ENCODE results near the gene PDZK1.
"Not testable (repeated sequence)": the region's sequence is repeated elsewhere in the genome, so short reads cannot be mapped to it uniquely, and the experiment has no call there.

Gene PDZK1

DNA sequence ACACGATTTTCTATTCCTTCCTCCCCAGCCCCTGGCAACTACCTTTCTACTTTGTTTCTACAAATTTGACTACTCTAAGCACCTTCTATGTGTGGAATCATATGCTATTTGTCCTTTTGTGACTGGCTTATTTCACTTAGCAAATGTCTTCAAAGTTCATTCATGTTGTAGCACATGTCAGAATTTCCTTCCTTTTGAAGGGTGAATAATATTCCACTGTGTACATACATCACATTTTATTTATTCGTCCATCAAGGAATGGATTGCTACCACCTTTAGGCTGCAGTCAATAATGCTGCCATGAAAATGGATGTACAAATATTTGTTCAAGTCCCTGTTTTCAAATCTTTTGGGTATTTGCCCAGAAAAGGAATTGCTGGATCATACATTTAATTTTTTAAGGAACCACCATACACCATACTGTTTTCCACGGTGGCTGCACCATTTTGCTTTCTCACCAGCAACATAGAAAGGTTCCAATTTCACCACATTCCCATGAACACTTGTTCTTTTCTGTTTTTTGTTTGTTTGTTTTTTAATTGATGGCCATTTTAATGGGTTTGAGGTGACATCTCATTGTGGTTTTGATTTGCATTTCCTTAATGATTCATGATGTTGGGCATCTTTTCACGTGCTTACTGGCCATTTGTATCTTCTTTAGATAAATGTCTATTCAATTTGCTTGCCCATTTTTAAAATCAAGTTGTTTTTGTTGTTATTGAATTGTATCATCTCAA lies 3.3 kb upstream of the PDZK1 start:
- no peak for DNase-seq (ENCODE audit: low read depth in 2 of 2)

DNA sequence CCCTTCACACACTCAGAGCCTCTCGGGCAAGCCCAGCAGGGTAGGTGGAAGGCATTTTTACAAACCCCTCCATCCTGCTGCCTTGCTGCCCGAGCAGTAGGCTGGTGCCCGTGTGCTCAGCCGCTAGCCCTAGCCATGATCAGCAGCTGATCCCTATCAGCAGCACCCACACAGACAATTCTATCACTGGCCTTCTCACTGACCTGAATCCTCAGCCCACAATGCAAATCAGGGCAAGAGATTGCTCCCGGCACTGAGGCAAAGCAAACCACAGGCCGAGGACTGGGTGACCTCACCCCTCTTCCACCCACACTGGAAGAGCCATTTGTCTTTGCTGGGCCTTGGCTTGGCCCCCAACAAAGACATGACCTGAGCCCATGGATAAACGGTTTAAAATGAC lies 895 bp upstream of the PDZK1 start:
- no peak for DNase-seq (ENCODE audit: low read depth in 2 of 2)

DNA sequence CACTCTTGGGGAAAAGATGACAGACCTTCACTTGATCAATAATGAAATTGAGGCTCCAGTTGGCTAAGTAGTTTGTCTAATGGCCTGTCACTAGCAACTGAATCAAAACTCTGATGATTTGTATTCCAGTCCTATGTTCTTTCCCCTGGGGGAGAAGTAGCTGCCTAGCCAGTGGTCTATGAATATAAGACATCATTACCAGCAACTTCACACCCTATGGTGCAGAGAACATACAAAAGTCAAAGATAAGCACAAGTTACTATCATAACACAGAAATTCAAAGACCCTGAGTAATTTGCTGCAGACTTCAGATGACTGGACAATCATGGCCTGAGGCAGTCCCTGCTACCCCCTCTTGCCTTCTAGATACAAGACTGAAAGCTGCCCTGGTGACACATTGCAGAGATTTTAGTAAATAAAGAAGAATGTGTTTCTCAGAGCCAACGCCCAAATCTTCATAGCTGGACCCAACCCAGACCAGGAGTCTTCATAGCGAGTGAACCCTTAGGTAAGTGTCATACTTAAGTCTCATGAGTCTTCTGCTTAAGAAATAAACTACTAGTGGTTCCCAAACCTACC lies 993 bp downstream of the PDZK1 start:
- no peak for DNase-seq (ENCODE audit: low read depth in 2 of 2)

DNA sequence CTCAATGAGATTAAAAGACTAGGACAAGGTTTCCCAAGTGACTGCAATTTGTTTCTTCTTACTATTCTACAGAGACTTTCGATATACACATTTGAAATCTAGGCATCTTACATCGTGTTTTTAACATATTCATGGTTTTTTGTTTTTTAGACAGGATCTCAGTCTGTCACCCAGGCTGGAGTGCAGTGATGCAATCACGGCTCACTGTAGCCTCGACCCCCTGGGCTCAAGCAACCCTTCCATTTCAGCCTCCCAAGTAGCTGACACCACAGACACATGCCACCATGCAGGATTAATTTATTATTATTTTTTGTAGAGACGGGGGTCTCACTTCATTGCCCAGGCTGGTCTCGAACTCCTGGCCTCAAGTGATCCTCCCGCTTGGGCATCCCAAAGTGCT lies 1.5 kb downstream of the PDZK1 start:
- no peak for DNase-seq (ENCODE audit: low read depth in 2 of 2)

DNA sequence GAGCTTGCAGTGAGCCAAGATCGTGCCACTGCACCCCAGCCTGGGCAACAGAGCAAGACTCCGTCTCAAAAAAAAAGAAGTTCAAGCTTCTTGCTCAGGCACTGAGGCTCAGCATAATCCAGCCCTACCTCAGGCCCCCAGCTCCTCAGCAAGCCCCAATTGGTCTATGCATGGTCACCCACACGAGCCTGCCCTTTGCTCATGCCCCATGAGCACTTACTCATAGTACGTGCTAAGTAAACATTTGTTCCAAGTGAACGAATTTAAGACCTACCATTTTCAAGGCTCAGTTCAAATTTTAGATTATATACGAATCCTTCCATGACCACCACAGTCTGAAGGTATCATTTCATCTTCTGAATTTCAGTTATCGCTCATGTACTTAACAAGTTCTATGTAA lies 4.3 kb downstream of the PDZK1 start:
- DNase-seq (ENCODE audit: low read depth in 2 of 2), result no peak

DNA sequence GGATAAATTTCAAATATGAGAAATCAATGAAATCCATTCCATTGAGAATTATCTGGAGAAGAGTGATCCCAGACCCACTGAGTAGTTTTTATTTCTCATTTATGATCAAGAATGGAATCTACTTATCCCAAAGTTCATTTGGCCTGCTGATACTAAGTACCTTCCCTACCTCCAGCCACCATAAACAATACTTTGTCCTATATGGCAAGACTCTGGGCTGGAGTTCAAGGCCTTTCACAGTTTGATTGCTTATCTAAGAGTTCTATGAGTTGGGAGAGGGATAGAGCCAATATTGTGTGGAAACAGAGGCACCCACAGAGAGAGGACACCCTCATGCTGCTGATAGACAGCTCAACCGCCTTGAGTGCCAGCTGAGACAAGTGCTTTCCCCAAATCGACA lies 5.1 kb downstream of the PDZK1 start:
- DNase-seq (ENCODE audit: low read depth in 2 of 2), result no peak

DNA sequence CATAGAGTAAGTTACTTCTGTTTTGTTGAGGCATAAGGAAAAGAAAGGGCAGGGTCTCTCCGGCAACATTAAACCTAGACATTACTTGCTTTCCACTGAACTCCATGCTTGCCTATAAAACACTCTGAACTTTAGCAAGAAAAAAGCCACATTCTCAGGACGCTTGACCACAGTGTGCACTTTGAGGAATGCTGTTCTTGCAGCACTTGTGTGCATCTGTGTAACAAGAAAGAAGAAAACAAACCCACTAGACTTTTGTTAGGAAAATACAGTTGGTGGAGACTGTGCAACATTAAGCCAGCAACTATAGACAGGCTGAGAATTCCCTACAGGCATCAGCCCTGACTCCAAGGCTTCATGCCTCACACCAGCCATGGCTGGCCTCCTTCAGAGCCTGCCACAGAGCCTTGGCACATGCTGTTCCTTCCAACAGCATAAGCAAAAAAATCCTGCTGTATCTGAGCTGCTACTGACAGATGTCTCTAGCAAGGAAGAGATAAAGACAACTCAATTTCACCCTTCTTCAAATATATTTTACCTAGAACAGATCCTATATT lies 5.8 kb downstream of the PDZK1 start:
- DNase-seq (ENCODE audit: low read depth in 2 of 2), result no peak

DNA sequence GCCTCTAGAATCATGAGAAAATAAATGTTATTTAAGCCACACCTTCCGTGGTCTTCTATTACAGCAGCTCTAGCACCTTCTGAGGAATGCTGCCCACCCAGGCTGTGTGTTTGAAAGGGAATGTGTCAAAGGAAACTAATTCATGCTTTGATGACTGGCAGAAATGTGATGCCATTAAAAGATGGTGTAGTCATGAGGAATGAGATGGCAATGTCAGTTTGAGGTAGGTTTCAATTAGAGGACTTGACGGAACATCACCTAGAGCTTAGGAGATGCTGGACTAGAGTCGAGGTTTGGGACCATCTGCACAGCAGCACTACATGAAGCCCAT lies 10.6 kb downstream of the PDZK1 start:
- DNase-seq (ENCODE audit: low read depth in 2 of 2), result no peak

DNA sequence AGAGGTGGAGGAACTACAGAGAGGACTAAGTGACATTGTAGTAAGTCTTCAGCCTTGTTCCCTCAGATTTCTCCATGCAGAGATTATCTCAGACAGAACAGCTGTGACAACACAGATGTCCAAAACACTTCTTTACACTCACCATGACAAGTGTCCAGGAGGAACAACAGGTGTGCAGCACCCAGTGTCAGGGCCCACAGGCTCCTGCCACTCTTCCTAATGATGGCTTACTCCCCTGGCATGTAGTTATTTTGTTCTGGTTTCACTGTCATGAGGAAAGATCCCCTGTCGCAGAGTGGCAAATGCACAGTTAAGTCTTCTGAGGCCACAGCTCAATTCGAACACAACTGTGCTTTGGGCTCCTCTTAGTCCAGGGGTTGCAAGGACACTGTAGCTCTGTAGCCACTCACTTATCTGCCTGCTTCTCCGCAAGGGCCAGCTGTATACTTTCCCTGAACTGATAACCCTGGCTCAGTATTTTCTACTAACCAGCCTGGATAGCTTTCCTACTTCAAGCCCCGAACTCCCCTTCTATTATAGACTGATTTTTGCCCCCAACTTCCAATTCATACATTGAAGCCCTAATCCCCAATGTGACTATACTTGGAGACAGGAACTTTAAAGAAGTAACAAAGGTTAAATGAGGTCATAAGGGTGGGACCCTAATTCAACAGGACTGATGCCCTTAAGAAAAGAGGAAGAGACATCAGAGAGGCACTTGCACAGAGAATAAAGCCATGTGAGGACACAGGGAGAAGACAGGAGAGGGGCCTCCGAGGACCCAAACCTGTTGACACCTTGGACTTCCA lies 11.1 kb downstream of the PDZK1 start:
- no peak for DNase-seq (ENCODE audit: low read depth in 2 of 2)

DNA sequence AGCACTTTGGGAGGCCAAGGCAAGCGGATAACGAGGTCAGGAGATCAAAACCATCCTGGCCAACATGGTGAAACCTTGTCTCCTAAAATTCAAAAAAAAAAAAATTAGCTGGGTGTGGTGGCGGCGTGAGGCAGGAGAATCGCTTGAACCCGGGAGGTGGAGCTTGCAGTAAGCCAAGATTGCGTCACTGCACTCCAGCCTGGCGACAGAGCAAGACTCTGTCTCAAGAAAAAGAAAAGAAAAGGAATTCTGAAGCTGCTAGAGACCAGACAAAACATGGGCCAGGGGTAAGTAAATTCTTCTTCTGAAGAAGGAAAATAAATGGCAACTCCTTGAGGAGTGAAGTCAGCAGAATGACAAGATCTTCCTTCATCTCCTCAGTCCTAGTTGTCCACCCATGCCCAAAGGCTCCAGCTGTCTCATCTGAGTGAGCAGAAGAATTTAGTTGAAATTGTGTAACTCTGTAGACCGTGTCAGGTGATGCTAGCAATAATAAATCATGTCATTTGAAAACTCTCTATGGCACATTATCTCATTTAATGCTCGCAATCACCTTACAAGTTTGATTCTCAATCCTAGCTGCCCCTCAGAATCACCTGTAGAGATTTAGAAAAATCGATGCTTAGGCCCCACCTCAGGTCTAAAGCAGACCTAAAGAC lies 14.3 kb downstream of the PDZK1 start:
- DNase-seq (ENCODE audit: low read depth in 2 of 2), result no peak

DNA sequence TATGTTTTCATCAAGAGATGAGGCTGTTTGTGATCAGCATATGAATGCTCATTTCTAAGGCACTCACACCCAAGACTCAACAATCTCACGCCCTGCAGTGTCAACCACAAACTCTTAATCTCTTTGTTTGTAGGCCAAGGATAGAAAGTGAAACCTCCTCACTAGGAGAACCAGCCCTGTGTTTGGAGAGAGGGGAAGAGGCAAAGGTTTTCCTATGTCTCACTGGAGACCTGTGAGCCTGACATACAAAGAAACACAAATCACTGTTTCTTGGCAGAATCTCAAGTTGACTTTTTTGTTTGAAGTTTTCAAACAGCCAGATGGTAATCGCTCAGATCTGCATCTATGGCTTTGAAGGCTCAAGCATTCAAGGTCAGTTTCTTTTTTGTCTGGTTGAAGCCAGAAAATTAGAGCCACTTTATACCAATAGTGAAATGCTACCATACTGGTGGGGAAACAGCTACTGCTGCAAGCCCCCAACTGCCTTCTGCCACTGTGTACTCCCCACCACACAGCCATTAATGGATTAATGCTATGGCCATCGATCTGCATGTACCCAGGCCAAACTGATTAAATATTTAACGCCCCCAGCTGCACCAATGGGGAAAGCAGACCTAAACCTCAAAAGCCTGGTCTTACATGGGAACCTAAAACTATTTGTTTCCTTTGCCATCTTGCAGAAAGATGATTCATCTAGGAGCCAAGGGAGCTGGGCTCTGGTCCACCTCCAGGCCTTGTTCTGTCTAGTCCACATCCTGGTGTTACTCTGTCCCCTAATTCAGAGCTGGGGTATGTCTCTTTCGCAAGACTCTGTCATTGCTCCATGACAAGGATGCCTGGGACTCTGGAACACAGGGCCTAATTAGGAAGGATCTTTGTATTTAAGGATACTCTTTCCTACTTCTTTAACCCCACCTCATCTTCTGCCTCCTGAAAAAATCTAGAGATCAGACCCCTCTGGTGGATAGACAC lies 16.3 kb downstream of the PDZK1 start:
- no peak for DNase-seq (ENCODE audit: low read depth in 2 of 2)

DNA sequence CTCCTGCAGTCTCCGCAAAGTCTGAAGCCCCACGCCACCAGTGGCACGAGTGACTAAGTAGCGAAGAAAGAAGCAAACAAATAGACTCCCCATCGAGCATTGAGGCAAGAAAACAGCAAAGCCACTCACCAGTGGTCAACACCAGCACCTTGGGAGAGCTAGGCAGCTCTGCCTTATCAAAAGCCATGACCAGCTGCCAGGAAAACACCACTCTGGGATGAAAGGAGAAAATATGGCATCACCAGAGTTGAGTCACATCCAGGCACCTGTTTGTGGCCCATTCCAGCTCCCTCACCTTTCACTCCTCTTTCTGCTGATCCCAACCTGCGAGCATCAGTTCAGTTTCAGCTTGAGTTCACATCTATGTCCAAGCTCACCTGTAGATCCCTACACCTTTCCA lies 17.2 kb downstream of the PDZK1 start:
- DNase-seq (ENCODE audit: low read depth in 2 of 2), result no peak

DNA sequence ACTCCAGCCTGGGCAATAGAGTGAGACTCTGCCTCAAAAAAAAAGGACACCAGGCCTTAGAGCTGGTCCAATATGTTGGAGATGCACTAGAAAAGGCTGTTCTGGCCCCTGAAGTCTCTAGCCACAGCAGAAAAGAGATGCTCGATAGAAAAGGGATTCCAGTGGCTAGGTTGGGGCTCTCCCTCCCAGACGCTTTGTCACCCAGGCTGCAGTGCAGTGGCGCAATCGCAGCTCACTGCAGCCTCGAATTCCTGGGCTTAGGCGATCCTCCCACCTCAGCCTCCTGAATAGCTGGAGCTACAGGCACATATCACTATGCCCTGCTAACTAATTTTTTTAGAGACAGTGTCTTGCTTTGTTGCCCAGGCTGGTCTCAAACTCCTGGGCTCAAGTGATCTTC lies 18.2 kb downstream of the PDZK1 start:
- no peak for DNase-seq (ENCODE audit: low read depth in 2 of 2)

DNA sequence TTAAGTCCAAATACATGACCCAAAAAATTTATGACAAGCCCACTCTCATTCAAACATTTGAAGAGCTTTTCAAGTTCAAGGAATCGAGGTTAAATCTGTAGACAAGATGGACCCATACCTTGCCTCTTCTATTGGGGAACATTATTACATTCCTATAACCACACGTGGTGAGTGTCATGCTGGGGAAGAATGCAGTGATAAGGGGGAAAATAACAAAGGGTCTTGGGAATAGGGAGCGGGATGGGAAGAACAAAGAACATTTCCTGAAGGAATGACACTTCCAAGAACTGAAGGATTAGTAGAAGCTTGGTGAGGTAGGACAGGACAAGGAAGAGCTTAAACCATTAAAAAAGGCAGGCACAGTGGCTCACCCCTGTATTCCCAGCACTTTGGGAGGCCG lies 18.8 kb downstream of the PDZK1 start:
- DNase-seq (ENCODE audit: low read depth in 2 of 2), result no peak

DNA sequence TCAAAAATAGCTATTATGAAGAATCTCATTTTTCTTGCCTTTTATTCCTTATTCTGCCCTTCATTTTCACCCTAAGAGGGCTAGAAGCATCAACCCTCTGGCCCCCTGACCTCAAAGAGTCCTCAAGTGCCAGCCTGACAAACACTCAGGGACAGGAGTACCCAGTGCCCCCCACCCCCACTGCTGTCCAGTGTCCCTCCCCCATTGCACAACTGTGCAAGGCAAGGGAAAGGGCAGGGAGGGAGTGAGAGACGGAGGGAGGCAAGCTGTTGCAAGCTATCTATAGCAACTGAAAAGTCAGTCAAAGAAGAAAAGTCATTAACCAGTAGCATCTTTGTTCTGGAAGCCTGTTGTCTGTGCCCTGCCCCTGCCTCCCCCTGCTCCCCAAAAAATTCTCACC lies 21.1 kb downstream of the PDZK1 start:
- not testable (repeated sequence) for DNase-seq (ENCODE audit: low read depth in 2 of 2)

DNA sequence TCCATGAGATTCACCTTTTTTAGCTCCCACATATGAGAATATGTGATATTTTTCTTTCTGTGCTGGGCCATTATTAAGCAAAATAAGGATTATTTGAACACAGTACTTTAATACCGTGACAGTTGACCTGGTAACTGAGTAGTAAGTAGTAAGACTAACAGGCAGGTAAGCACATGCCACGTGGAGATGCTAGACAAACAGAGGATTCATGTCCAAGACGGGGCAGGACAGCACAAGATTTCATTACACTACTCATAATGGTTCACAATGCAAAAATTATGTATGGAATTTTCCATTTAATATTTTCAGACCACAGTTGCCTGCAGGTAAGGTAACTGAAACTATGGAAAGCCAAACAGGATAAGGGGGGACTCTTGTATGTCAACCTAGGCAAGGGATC lies 22.3 kb downstream of the PDZK1 start:
- not testable (repeated sequence) for DNase-seq (ENCODE audit: low read depth in 2 of 2)

DNA sequence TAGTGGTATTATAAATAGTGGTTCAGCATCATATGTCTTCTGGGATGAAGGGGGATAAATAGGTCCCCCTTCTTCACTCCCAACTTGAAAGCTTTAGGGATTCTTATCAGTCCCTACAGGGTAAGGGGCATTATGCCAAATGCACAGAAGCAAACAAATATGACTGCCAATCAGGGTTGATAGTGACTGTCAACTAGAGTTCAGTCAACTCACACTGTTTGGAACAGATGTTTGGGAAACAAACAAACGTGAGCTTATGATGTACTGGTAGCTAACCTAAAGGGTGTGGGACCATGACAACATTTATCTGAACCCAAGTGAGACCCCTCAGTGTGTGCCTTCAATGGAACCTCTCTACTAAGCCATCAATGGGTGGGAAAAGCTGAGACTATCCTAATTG lies 34.0 kb downstream of the PDZK1 start:
- DNase-seq (ENCODE audit: low read depth in 2 of 2), result not testable (repeated sequence)

DNA sequence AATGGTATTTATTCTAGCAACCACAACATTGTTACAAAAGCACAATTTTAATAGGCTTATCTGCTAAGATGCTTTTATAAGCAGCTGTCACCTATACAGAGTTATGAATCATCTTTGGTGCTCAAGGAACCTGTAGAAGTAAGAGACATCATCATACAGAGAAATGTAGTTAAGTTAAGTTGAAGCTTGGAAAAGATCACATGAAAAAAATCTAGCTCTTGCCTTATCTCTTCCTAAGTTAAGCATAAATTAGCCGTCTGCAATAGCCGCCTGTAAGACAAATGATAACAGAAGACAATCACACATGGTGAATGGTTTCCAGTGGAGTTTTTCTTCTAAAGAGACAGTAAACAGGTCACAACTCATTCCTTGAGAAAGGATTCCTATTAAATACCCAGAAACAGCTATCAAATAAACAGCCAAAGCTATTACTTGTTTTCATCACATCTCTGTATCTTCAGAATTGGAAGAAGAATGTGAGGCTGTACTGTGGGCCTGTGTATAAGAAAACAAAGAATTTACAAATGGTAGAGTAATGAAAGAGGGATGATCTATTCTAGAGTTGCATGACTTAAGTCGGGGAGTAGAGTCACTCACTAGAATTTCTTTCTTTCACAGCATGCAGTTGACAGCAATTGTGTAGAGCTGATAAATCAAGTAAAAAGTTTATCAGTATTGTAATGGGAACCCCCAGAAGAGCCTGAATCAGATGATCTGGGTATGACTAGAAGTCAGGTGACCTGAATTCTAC lies 36.0 kb downstream of the PDZK1 start:
- DNase-seq (ENCODE audit: low read depth in 2 of 2), result not testable (repeated sequence)

DNA sequence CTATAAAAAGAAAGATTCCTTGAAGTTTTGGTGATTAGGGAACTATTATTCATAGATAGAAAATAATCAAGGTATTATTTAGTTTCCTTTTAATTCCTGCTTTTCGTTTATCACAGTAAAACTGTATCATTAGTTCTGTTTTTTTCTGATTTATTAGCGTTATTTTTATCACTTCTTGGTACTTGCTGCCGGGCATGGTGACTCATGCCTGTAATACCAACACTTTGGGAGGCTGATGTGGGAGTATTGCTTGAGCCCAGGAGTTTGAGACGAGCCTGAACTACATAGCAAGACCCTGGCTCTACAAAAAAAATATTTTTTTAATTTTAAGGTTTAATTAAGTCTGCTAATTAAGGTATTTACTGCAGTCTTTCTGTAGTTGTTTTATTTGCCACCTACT lies 42.2 kb downstream of the PDZK1 start:
- not testable (repeated sequence) for DNase-seq (ENCODE audit: low read depth in 2 of 2)

DNA sequence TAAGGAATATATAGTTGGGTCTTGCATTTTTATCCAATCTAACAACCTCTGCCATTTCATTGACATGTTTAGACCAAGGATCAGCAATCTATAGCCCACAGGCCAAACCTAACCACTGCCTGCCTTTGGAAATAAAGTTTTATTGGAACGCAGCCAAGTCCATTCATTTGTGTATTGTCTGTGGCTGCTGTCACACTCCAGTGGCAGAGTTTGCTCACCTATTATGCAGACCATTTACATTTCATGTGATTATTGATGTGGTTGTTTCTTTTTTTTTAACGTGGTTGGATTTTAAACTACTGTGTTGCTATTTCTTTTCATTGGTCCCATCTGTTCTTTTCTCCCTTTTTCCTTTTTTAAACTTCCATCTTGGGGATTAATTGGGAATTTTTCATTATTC lies 44.7 kb downstream of the PDZK1 start:
- not testable (repeated sequence) for DNase-seq (ENCODE audit: low read depth in 2 of 2)
